ENCODE results near the gene DIS3L2.

Gene DIS3L2

GRCh38 chr2:232339121-232340081, 377.9 kb downstream of the DIS3L2 start:
- DNase-seq (ENCODE audit: low spot score) = no peak
- no peak for TF ChIP-seq CTCF (conservative IDR thresholded peaks at IDR 0.05; ENCODE audit: low read depth)
- ChIA-PET POLR2A (ENCODE audit: low non-redundant PET) (no interaction called here), CTCF (interaction anchor here (1.0 kb wide), 1 partner anchor 13 kb away, joined by 3 read pairs; no protein-coding TSS in a partner anchor)
- no peak overlapping the region for H3K27ac ChIP-seq

- H3K27ac ChIP-seq = no peak overlapping the region
- ChIA-PET POLR2A (ENCODE audit: low non-redundant PET) (no interaction called here), CTCF (interaction anchor here (1.0 to 1.2 kb wide), 2 partner anchors 14 to 99 kb away, joined by 3 to 4 read pairs; no protein-coding TSS in a partner anchor)
- TF ChIP-seq CTCF (conservative IDR thresholded peaks at IDR 0.05; ENCODE audit: low read depth) = no peak
- no peak for DNase-seq (ENCODE audit: low spot score)
Observed at GRCh38 chr2:232340171-232340935, 378.8 kb downstream of the DIS3L2 start.

GRCh38 chr2:232341061-232341738, 379.7 kb downstream of the DIS3L2 start:
- CTCF ChIA-PET = interaction anchor here (1.2 kb wide), 1 partner anchor 98 kb away, joined by 4 read pairs; no protein-coding TSS in a partner anchor

GRCh38 chr2:232341739-232342126, 380.2 kb downstream of the DIS3L2 start:
- CTCF ChIA-PET = no interaction called here
- H3K27ac ChIP-seq = no peak overlapping the region

More at GRCh38 chr2:232341061-232341738, 379.7 kb downstream of the DIS3L2 start:
- no peak for TF ChIP-seq CTCF (conservative IDR thresholded peaks at IDR 0.05; ENCODE audit: low read depth)
- H3K27ac ChIP-seq = no peak overlapping the region
- POLR2A ChIA-PET (ENCODE audit: low non-redundant PET) = no interaction called here
- DNase-seq (ENCODE audit: low spot score) = no peak

GRCh38 chr2:232342635-232343565, 381.4 kb downstream of the DIS3L2 start:
- POLR2A ChIA-PET (ENCODE audit: low non-redundant PET) = no interaction called here
- CTCF ChIA-PET = interaction anchor here (0.9 kb wide), 1 partner anchor 77 kb away, joined by 3 read pairs; no protein-coding TSS in a partner anchor
- no peak for DNase-seq (ENCODE audit: low spot score)
- no peak overlapping the region for H3K27ac ChIP-seq
- TF ChIP-seq CTCF (conservative IDR thresholded peaks at IDR 0.05; ENCODE audit: low read depth) = no peak

More at GRCh38 chr2:232341739-232342126, 380.2 kb downstream of the DIS3L2 start:
- POLR2A ChIA-PET (ENCODE audit: low non-redundant PET) = no interaction called here
- TF ChIP-seq CTCF (conservative IDR thresholded peaks at IDR 0.05; ENCODE audit: low read depth) = no peak
- no peak for DNase-seq (ENCODE audit: low spot score)

All from RWPE1 (cell line).